HG03095 (cell line): ENCODE measurements around the gene WDR20.

Experiments
- ATAC-seq: cut with Tn5 transposase; IDR thresholded peaks from one replicate; pipeline ENCODE4 v1.9.1; 2021; ENCODE audit warnings: moderate library complexity; ENCODE audit not compliant: unreplicated experiment

Gene WDR20

DNA sequence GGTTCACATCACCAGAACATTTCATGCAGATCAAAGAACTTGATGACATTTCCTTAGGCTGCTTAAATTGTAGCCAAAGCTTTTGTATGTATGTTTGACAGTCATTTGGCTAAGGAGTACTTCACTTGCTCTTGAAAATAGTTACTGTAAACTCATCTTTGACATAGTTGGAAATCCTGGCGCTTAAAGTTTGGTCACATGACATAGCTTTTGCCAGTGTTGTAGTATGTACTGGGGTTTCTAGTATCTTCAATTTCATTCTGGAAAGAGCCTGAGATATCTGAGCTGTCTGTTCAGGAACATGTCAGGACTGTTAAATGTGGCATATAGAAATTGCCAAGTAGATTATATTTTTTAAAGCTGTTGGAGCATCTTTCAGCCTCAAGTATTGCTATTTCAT, 55.7 kb downstream of the WDR20 start:
- ATAC-seq = no peak

DNA sequence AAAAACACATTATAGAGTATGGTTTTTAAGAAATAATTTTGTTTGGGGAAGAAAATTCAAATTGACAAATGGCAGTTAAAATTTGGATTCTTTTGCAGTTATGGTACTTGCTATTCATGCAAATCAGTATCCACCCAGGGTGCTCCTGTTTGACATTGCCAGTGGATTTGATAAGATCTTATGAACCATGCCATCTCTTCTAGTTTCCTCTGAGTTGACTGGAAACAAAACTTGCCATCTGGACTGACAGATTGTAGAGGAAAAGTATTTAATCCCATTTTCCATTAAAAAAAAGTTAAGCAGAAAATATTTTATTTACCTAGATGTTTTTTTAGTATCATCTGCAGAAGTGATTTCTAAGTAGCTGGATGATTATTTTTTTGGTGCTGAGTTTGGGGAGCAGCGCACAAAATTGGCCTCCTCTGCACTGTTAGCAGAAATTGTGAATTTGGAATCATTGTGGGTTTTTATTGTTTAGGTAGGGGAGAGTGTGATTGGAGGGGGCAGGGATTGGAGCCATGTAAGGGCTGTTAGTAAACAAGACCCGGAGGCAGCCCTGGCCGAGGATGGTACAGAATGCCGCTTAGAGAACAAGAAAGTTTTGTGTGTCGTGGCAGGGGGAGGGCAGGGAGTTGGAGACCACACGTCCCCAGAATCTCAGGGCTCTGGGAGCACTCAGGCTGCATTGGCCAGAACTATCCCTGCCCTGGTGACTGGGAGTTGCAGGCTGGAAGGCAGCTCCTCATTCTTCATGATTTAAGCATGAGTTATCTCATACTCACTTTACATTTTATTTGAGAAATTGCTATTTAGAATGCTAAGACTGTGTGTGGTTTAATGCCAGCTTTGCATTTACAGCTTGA, 56.6 kb downstream of the WDR20 start:
- no peak for ATAC-seq

DNA sequence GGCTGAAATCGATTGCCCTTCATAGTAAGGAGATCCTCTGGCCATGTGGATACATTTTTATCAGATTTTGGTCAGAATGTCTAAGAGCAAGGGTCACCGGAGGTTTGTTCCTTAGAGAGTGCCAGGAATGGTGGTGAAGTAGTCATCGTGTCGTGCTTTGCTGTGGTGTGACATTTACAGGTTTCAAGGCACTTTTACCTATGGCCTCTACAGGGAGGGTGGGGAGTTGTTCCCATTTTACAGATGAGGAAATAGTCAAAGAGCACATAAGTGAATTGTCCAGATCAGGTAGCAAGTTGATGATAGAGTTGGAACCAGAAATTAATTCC, 57.2 kb downstream of the WDR20 start:
- no peak for ATAC-seq

DNA sequence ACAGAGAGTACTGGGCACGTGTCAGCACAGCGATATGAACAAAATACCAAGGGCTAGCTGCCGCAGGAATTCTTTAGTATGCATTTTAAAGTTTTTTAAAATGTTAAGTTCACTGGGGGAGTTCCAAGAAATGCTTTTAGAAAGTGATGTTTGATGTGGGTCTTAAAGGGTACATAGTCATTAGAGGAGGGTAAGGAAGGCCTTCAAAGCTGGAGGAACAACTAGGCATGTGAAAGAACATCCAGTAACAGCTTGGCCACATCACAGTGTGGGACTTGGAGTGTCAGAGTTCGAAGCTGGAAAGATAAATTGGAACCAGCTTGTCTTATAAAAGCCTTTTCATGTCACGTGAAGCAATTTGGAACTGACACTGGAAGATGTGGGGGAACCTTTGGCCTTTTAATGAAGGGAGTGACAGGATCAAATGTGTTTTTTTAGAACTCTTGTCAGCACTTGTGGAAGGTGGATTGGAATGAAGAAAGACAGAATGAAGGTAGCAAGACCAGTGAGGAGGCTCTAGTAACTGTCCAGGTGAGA, 57.7 kb downstream of the WDR20 start:
- ATAC-seq = no peak

DNA sequence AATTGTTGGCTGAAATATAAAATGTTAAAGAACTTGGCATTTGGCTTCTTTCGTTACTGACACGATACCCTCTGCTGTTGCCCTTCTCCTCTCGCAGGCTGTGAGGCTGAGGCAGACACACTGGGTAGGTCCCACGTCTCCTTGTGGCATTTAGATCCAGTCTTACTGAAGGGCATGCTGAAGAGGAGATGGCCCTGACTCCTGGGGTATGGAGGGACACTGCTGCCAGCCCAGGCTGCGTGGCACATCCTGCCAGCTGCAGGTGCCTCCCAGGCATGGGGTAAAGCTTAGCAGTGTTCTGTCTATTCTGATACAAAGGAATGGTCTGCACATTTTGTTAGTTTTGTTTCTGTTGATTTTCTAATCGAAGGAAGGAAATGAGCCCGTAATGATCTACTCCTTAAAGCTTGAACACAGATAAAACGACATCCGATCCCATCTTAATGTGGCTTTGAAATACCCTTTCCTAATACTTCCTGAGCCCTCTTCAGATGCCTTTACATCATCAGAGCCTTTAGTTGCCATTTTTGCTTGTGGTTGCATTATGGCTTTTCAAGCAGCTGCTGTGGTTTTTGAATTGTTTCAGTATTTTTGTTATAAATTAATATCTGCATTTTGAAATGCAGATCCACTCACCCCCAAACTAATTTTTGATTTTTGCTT, 61.1 kb downstream of the WDR20 start:
- no peak for ATAC-seq

DNA sequence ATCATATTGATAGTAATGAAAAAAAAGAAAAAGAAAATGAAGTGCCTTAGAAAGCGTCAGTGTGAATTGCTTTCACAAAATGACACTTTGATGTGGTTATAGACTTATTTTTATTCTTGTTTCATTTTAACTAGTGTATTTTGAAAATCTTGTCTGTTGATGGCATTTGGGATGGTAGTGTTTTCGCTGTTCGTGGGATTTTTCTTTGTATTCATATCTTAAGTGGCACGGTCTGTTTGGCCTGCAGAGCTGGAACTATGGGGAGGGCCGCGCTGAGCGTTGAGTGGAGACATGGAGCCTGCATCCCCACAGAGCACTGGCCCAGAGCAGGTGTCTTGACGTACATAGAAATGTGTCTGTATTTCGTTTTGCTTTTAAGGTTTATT, 61.6 kb downstream of the WDR20 start:
- no peak for ATAC-seq

DNA sequence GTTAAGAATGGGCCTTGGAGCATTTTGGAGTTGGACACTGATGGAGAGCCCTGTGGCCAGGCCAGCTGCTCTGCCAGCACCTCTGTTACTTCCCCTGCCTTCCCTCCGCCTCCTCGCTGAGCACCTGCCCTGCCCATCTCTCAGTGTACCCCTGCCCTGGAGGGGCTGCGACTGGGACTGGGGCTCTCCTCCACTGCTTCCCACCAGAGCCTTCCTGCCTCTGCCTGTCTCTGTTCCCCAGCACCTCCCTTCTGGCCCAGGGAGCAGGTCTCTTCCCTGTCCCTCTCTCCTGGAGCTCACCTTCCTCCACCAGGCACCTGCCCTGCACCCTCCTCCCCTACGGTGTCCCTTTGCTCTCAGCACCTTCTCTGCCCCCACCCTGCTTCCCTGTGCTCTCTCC, 62.1 kb downstream of the WDR20 start:
- no peak for ATAC-seq

DNA sequence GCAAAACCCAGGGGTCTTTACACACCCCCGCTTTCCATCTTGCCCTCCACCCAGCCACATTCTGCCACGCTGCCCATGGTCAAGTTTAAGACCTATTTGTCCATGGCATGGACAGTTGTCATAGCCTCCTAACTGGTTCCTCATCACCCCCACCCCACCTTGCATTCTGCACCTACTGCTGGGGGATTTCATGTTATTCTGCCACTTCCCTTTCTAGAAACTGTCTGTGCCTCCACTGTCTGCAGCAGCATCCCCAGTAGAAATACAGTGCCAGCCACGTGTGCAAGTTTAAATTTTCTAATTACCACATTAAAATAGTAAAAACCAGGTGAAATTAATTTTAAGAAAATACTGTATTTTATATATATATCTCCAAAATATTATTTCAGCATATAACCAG, 63.2 kb downstream of the WDR20 start:
- ATAC-seq = no peak

DNA sequence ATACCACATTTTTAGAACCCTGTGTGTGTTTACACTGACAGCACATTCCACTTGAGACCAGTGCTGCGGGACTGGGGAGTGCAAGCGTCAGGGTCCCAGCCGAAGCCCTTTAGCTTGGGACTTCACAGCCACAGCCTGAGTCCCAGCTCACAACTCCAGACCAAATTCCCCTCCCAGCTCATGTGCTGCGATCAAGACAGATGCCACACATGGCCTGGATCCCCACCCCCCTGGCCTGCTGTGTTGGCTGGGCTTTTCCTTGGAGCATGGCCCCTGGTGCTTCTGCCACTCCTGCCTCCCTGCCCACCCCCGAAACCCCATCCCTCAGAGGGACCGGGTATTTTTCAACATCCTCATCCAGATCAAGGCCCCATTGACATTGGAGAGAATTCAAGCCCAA, 63.7 kb downstream of the WDR20 start:
- no peak for ATAC-seq

DNA sequence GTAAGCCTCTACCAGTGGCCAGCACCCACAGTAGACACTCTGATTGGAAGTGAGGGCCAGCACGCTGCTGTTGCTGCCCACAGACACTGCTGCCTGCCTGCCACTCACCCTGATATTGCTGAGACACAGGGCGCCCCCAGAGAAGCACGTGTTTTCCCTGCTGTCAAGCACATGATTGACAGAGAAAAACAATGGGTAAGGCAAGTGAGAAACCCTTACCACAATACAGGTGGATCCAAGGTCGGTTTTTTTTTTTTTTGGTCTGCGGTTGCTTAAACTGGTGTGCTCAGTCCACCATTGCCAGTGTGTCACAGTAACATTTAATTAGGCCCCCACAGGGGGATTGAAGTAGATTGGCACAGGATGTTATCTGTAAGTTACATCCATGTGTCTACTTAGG, 65.9 kb downstream of the WDR20 start:
- no peak for ATAC-seq

DNA sequence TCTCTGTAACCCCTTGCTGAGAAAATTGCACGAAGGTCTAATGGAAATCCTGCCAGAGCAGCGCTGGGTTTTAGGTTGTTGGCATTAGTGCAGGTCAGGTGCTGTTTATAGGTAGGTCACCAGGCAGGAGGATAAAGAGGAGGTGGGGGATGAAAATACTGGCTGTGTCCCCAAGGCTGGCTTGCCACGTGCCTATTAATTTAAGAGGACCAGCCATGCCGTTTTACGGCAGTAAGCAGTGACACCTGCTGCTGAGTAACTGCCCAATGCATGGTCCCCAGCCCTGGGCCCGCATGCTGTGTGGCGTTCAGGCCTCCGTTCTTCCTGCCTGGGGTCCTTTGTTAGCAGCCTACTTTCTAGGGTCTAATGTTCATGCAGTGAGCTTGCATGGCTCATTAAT, 67.2 kb downstream of the WDR20 start:
- ATAC-seq = no peak

DNA sequence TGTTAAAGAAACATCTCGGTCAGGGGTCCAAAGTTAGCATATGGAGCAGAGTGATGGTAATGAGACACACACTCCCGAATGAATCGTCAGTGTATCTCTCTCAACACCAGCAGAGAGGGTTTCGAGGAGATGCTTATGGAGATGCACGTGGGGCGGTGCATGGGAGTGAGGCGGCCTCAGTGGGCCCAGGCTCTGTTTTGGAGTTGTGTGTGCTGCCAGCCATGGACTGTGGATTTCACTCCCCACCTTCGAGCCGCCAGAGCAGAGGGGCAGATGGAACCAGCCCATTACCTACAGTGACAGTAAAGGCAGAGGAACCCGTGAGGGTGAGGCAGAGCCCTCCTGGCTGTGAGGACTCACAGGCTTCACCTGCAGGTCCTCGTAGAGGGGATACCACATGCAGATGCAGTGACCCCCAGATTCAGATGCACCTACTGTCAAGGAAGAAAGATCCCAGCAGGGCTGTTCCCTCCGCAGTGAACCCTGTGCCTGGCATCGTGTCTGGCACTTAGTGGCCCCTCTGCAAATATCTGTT, 68.2 kb downstream of the WDR20 start:
- no peak for ATAC-seq

DNA sequence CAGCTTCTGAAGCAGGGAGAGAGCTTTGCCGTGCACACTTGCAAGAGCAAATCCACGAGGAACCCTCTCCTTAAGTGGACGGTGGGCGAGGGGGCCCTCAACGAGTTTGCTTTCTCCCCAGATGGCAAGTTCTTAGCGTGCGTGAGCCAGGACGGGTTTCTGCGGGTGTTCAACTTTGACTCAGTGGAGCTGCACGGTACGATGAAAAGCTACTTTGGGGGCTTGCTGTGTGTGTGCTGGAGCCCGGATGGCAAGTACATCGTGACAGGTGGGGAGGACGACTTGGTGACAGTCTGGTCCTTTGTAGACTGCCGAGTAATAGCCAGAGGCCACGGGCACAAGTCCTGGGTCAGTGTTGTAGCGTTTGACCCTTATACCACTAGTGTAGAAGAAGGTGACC, 69.0 kb downstream of the WDR20 start:
- ATAC-seq = no peak

DNA sequence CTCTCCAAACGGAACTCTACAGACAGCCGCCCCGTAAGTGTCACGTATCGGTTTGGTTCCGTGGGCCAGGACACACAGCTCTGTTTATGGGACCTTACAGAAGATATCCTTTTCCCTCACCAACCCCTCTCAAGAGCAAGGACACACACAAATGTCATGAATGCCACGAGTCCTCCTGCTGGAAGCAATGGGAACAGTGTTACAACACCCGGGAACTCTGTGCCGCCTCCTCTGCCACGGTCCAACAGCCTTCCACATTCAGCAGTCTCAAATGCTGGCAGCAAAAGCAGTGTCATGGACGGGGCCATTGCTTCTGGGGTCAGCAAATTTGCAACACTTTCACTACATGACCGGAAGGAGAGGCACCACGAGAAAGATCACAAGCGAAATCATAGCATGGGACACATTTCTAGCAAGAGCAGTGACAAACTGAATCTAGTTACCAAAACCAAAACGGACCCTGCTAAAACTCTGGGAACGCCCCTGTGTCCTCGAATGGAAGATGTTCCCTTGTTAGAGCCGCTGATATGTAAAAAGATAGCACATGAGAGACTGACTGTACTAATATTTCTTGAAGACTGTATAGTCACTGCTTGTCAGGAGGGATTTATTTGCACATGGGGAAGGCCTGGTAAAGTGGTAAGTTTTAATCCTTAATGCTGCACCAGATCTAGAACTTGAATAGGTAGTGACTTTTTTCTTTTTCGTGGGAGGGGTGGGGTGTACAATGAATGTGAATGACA, 69.7 kb downstream of the WDR20 start:
- no peak for ATAC-seq

DNA sequence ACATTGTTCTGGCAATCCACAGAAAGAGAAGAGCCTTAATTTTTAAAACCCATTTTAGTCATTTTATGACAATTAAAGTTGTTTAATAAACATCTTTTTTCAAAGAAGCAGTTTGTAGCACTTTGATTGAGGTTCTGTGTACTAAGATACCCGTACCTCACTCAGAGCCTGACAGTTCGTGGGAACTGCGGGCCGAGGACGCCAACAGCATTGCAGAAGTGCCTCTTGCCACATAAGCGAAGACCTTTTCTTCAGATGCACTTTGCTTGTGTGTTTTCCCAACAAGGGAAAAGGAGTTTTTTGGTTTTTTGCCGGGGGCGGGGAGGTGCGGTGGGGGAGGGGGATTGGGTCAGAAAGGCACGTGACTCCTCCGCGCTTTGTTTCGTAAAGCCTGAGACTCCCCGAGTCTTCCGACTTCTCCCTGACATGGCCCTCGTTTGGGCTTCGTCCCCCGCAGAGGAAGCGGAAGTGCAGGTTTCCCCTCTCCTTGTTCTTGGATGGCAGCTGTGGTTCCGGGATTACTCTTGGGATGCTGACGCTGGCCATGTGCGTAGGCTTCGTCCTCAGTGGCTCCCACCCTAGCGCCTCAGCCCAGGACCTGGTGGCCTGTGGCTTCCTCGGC, 70.8 kb downstream of the WDR20 start:
- ATAC-seq = no peak

DNA sequence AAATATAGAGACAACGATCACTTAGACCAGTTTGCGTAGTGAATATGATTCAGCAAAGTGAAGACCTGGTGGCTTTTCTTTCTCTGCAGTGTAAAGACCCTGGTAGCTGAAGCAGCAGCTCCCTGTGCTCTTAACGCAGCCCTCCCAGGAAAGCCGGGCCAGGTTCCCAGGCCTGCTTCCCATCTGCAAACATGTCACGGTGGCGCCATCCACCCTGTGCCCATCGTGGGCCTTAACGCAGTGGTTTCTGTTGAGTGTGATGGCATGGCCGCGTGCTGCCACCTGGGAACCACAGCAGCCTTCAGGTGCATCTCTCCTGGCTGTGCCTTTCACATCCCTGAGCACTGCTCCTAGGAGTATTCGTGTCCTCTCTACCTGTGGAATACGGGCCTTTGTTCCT, 71.5 kb downstream of the WDR20 start:
- no peak for ATAC-seq

DNA sequence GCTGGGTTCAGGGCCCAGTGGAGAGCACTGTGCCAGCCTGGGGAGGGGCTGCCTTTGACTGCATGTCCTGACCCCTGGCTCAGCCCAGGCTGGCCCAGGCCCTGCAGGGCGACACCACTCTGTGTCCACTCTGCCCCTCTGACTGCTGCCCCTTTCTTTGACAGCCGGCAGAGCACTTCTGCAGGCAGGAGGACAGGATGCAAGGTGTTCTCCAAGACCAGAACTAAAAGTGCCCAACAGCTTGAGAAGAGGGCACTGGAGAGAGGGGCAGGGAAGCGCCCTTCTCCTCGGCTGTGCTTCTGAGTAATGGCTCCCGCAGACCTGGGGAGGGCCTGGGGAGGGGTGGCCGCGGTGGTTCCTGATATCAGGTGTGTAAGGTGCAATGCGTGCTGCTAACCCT, 72.7 kb downstream of the WDR20 start:
- no peak for ATAC-seq

DNA sequence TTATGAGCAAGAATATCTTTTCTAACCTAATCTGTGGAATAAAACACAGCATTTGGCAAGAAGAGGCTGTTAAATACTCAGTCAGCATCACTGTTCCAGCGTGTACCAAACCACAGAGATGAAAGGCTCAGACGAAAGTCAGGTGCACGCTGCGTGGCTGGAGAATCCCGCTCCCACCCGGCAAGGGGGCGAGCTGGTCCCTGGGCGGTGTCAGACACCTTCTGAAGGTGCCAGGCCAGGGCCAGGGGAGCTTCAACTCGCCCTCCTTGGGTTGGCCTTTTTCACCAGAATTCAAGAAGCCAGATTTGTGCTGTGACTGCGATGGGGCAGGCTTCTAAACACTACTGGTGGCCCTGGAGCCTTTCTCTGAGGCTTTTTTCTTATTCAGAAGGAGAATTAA, 73.1 kb downstream of the WDR20 start:
- no peak for ATAC-seq

DNA sequence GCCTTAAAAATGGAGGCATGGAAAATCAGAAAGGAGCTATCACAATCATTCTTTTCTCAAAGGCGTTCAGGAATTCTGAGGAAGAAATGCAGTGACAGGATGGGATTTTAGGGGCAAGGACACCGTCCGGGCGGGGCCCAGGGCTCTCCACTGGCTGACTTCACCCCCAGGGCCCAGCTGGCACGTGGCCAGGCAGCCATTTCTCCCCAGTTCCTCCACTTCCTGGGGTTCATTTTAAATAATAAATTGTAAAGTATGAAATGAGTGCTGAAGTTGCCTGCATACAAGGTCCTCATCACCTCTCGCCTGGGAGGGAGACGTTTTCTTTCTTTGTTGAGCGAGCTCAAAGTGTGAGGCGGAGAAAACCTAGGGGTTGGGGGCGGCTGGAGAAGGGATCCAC, 73.8 kb downstream of the WDR20 start:
- ATAC-seq = no peak

DNA sequence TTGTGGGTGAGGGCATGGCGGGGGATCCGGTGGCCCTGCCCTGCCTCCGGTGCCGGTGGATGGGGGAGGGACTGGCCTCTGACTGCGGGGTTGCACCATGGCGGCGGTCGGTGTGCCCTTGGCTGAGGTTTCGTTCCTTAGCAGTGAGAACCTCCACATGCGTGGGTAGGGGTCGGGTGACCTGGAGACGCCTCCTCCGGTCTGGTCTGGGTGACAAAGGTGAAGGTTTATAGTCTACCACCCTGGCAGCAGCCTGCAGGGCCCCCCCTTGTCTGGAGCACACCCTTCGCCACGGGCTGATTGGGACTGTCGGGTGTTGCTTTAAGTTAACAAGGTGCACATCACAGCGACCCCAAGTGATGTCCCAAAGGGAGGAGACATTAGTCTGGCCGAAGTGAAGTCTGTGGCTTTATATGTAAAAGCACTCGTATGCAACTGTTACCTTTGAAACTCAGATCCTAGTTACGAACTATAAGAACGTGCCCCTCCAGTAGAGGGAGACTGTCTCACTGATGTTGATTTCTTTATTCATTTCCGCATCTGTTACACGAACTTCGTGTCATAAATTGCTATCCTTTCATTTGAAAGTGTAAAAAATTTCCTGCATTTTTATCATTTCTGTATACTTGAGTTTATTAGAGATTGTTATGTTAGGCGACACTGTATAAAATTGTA, 74.4 kb downstream of the WDR20 start:
- no peak for ATAC-seq

DNA sequence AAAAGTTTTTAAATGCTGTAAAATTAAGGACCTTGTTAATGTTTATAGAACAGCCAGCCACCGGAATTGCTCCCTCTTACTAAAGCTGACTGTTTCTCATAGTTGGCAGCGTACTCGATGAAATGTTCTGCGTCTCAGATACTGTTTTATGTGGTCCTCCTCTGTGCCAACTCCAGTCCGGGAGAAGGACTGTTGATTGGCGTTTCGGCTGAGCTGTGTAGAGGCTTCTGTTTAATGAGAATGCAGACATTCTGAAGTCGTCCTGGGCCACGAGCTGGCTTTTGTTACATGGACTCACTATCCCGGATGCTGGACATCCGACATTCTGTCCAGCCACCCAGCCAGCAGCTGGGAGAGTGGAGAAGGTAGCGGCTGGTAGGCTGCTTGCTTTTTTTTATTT, 75.4 kb downstream of the WDR20 start:
- ATAC-seq = no peak
